ENCODE data around the gene ZNF136. TPM values are rescaled to one million over a fixed set of nuclear protein-coding genes. Genes with fewer than 3 reads are reported as not detected.

The ZNF136 gene
- total and polyA plus RNA-seq, 2 of the 13 experiments (the other 11 are each of a cell fraction or from before 2014, with no cell fraction given), result 2.5 to 10.2 TPM

- TF ChIP-seq ZBTB39 (CRISPR knock-in tag; IDR thresholded peaks at IDR 0.05), result no peak
- no peak for TF ChIP-seq CHD4 (IDR thresholded peaks at IDR 0.05; ENCODE audit: borderline replicate concordance, low read length)
- no peak for TF ChIP-seq ZNF678 (CRISPR knock-in tag; IDR thresholded peaks at IDR 0.05)
- no peak for TF ChIP-seq KLF13 (CRISPR knock-in tag; IDR thresholded peaks at IDR 0.05)
- TF ChIP-seq ZNF451 (CRISPR knock-in tag; IDR thresholded peaks at IDR 0.05), result 0 out of 2 replicates have a peak, but pooled peaks have one; percentile 44
- TF ChIP-seq NR3C1 (CRISPR knock-in tag; IDR thresholded peaks at IDR 0.05), result no peak
- no peak for TF ChIP-seq PRMT3 (CRISPR knock-in tag; IDR thresholded peaks at IDR 0.05; ENCODE audit: borderline replicate concordance, low read depth)
- no peak for TF ChIP-seq ZNF576 (CRISPR knock-in tag; IDR thresholded peaks at IDR 0.05)
- TF ChIP-seq SOX5 (CRISPR knock-in tag; IDR thresholded peaks at IDR 0.05; ENCODE audit: borderline replicate concordance), result no peak
- no peak for TF ChIP-seq THAP8 (CRISPR knock-in tag; IDR thresholded peaks at IDR 0.05; ENCODE audit: borderline replicate concordance)
- TF ChIP-seq ATRX (CRISPR knock-in tag; IDR thresholded peaks at IDR 0.05; ENCODE audit: borderline replicate concordance), result no peak
- peak; percentile 77; the same call in 1 of the 2 replicates for TF ChIP-seq ARID2 (CRISPR knock-in tag; IDR thresholded peaks at IDR 0.05; ENCODE audit: borderline replicate concordance)
- no peak for TF ChIP-seq ZNF143 (CRISPR knock-in tag; IDR thresholded peaks at IDR 0.05)
- TF ChIP-seq ZNF784 (CRISPR knock-in tag; IDR thresholded peaks at IDR 0.05; ENCODE audit: borderline replicate concordance), result peak; percentile 91
- peak; percentile 42; the same call in 1 of the 2 replicates for TF ChIP-seq ZNF766 (CRISPR knock-in tag; IDR thresholded peaks at IDR 0.05; ENCODE audit: borderline replicate concordance)
- TF ChIP-seq SMARCE1 (IDR thresholded peaks at IDR 0.05; ENCODE audit: borderline replicate concordance), result no peak
- no peak for TF ChIP-seq TEAD2 (CRISPR knock-in tag; IDR thresholded peaks at IDR 0.05)
- TF ChIP-seq HIVEP1 (CRISPR knock-in tag; IDR thresholded peaks at IDR 0.05), result peak; percentile 47; the same call in 1 of the 2 replicates
- 0 out of 2 replicates have a peak, but pooled peaks have one; percentile 11 for TF ChIP-seq ZNF431 (CRISPR knock-in tag; IDR thresholded peaks at IDR 0.05; ENCODE audit: borderline replicate concordance, low read depth)
- no peak for TF ChIP-seq CCDC6 (CRISPR knock-in tag; IDR thresholded peaks at IDR 0.05)
- TF ChIP-seq YEATS4 (CRISPR knock-in tag; IDR thresholded peaks at IDR 0.05; ENCODE audit: borderline replicate concordance), result peak; percentile 67
- 0 out of 2 replicates have a peak, but pooled peaks have one; percentile 25 for TF ChIP-seq HES4 (CRISPR knock-in tag; IDR thresholded peaks at IDR 0.05; ENCODE audit: borderline replicate concordance)
- TF ChIP-seq ZBTB7A (CRISPR knock-in tag; IDR thresholded peaks at IDR 0.05), result no peak
- no peak for TF ChIP-seq ZNF543 (CRISPR knock-in tag; IDR thresholded peaks at IDR 0.05)
- TF ChIP-seq TEF (CRISPR knock-in tag; IDR thresholded peaks at IDR 0.05), result no peak
- TF ChIP-seq THYN1 (CRISPR knock-in tag; IDR thresholded peaks at IDR 0.05; ENCODE audit: borderline replicate concordance, low read depth), result no peak
Observed at GRCh38 chr19:12162882-12163806, at the start of gene ZNF136 (continued).

All from HepG2 (cell line).